ENCODE results near the gene CASK.

Gene CASK
- total RNA-seq: 97.8 to 106 (median 99.8) reads per million in 3 donors

GRCh38 chrX:41923211-41923977 is at the start of gene CASK:
Gene CASK (minus strand): TSS chrX:41923554. CDS start chrX:41922988, 566 bp downstream.
- H3K4me3 ChIP-seq (ENCODE audit: insufficient read depth, low read depth, low read length, poor library complexity, severe bottlenecking): peak within 1 kb of the TSS; percentile 78
- no peaks in the 10 kb centered on the region for H3K27me3 ChIP-seq (replicated peaks; ENCODE audit: control insufficient read depth, insufficient read depth, low read length, poor library complexity, severe bottlenecking)
- DNase-seq: peak; percentile 87 to 90 (median 88)
- H3K9me3 ChIP-seq (ENCODE audit: control insufficient read depth, low read length): no peaks in the 10 kb centered on the region
- no peaks in the 10 kb centered on the region for H3K36me3 ChIP-seq (ENCODE audit: control insufficient read depth, insufficient read depth, low read length)
- H3K27ac ChIP-seq (ENCODE audit: insufficient read depth, low read length, poor library complexity, severe bottlenecking): peak within 1 kb of the TSS; percentile 67
- peaks cover 12% of the 10 kb centered on the region for H3K4me1 ChIP-seq (ENCODE audit: control insufficient read depth, insufficient read depth, low read length, poor library complexity, severe bottlenecking)

GRCh38 chrX:41971346-41971745 is 48.0 kb upstream of the CASK start:
- DNase-seq: no peak
- Histone ChIP-seq H3K9me3 (ENCODE audit: control insufficient read depth, low read length) (no peaks in the 10 kb centered on the region), H3K4me3 (ENCODE audit: insufficient read depth, low read depth, low read length, poor library complexity, severe bottlenecking) (no peak overlapping the region), H3K27ac (ENCODE audit: insufficient read depth, low read length, poor library complexity, severe bottlenecking) (no peak overlapping the region), H3K4me1 (ENCODE audit: control insufficient read depth, insufficient read depth, low read length, poor library complexity, severe bottlenecking) (no peaks in the 10 kb centered on the region), H3K36me3 (ENCODE audit: control insufficient read depth, insufficient read depth, low read length) (no peaks in the 10 kb centered on the region), H3K27me3 (replicated peaks; ENCODE audit: control insufficient read depth, insufficient read depth, low read length, poor library complexity, severe bottlenecking) (no peaks in the 10 kb centered on the region)

- no peak for DNase-seq
- Histone ChIP-seq H3K9me3 (ENCODE audit: control insufficient read depth, low read length) (no peaks in the 10 kb centered on the region), H3K27ac (ENCODE audit: insufficient read depth, low read length, poor library complexity, severe bottlenecking) (no peak overlapping the region), H3K4me3 (ENCODE audit: insufficient read depth, low read depth, low read length, poor library complexity, severe bottlenecking) (no peak overlapping the region), H3K36me3 (ENCODE audit: control insufficient read depth, insufficient read depth, low read length) (no peaks in the 10 kb centered on the region), H3K27me3 (replicated peaks; ENCODE audit: control insufficient read depth, insufficient read depth, low read length, poor library complexity, severe bottlenecking) (no peaks in the 10 kb centered on the region), H3K4me1 (ENCODE audit: control insufficient read depth, insufficient read depth, low read length, poor library complexity, severe bottlenecking) (no peaks in the 10 kb centered on the region)
These were observed 47.1 kb upstream of the CASK start for GRCh38 chrX:41970419-41970818.

GRCh38 chrX:41963348-41963747 is 40.0 kb upstream of the CASK start:
- DNase-seq: no peak
- no peaks in the 10 kb centered on the region for H3K4me1 ChIP-seq (ENCODE audit: control insufficient read depth, insufficient read depth, low read length, poor library complexity, severe bottlenecking)

GRCh38 chrX:41960142-41960541 is 36.8 kb upstream of the CASK start:
- no peak overlapping the region for H3K27ac ChIP-seq (ENCODE audit: insufficient read depth, low read length, poor library complexity, severe bottlenecking)
- no peak for DNase-seq
- H3K9me3 ChIP-seq (ENCODE audit: control insufficient read depth, low read length): no peaks in the 10 kb centered on the region
- H3K36me3 ChIP-seq (ENCODE audit: control insufficient read depth, insufficient read depth, low read length): no peaks in the 10 kb centered on the region
- no peaks in the 10 kb centered on the region for H3K27me3 ChIP-seq (replicated peaks; ENCODE audit: control insufficient read depth, insufficient read depth, low read length, poor library complexity, severe bottlenecking)
- H3K4me3 ChIP-seq (ENCODE audit: insufficient read depth, low read depth, low read length, poor library complexity, severe bottlenecking): no peak overlapping the region
- H3K4me1 ChIP-seq (ENCODE audit: control insufficient read depth, insufficient read depth, low read length, poor library complexity, severe bottlenecking): no peaks in the 10 kb centered on the region

More at GRCh38 chrX:41963348-41963747, 40.0 kb upstream of the CASK start:
- Histone ChIP-seq H3K4me3 (ENCODE audit: insufficient read depth, low read depth, low read length, poor library complexity, severe bottlenecking) (no peak overlapping the region), H3K9me3 (ENCODE audit: control insufficient read depth, low read length) (no peaks in the 10 kb centered on the region), H3K36me3 (ENCODE audit: control insufficient read depth, insufficient read depth, low read length) (no peaks in the 10 kb centered on the region), H3K27me3 (replicated peaks; ENCODE audit: control insufficient read depth, insufficient read depth, low read length, poor library complexity, severe bottlenecking) (no peaks in the 10 kb centered on the region), H3K27ac (ENCODE audit: insufficient read depth, low read length, poor library complexity, severe bottlenecking) (no peak overlapping the region)

GRCh38 chrX:41958861-41959260 is 35.5 kb upstream of the CASK start:
- Histone ChIP-seq H3K36me3 (ENCODE audit: control insufficient read depth, insufficient read depth, low read length) (no peaks in the 10 kb centered on the region), H3K4me1 (ENCODE audit: control insufficient read depth, insufficient read depth, low read length, poor library complexity, severe bottlenecking) (no peaks in the 10 kb centered on the region), H3K27ac (ENCODE audit: insufficient read depth, low read length, poor library complexity, severe bottlenecking) (no peak overlapping the region), H3K4me3 (ENCODE audit: insufficient read depth, low read depth, low read length, poor library complexity, severe bottlenecking) (no peak overlapping the region), H3K27me3 (replicated peaks; ENCODE audit: control insufficient read depth, insufficient read depth, low read length, poor library complexity, severe bottlenecking) (no peaks in the 10 kb centered on the region), H3K9me3 (ENCODE audit: control insufficient read depth, low read length) (no peaks in the 10 kb centered on the region)
- no peak for DNase-seq

- no peak overlapping the region for H3K4me3 ChIP-seq (ENCODE audit: insufficient read depth, low read depth, low read length, poor library complexity, severe bottlenecking)
These were observed 32.7 kb upstream of the CASK start for GRCh38 chrX:41956027-41956426.

GRCh38 chrX:41952102-41952501 is 28.7 kb upstream of the CASK start:
- H3K27ac ChIP-seq (ENCODE audit: insufficient read depth, low read length, poor library complexity, severe bottlenecking): no peak overlapping the region
- no peaks in the 10 kb centered on the region for H3K27me3 ChIP-seq (replicated peaks; ENCODE audit: control insufficient read depth, insufficient read depth, low read length, poor library complexity, severe bottlenecking)
- no peaks in the 10 kb centered on the region for H3K4me1 ChIP-seq (ENCODE audit: control insufficient read depth, insufficient read depth, low read length, poor library complexity, severe bottlenecking)
- no peak overlapping the region for H3K4me3 ChIP-seq (ENCODE audit: insufficient read depth, low read depth, low read length, poor library complexity, severe bottlenecking)
- H3K36me3 ChIP-seq (ENCODE audit: control insufficient read depth, insufficient read depth, low read length): no peaks in the 10 kb centered on the region
- no peaks in the 10 kb centered on the region for H3K9me3 ChIP-seq (ENCODE audit: control insufficient read depth, low read length)
- no peak for DNase-seq

More at GRCh38 chrX:41956027-41956426, 32.7 kb upstream of the CASK start:
- Histone ChIP-seq H3K27me3 (replicated peaks; ENCODE audit: control insufficient read depth, insufficient read depth, low read length, poor library complexity, severe bottlenecking) (no peaks in the 10 kb centered on the region), H3K27ac (ENCODE audit: insufficient read depth, low read length, poor library complexity, severe bottlenecking) (no peak overlapping the region), H3K9me3 (ENCODE audit: control insufficient read depth, low read length) (no peaks in the 10 kb centered on the region), H3K4me1 (ENCODE audit: control insufficient read depth, insufficient read depth, low read length, poor library complexity, severe bottlenecking) (no peaks in the 10 kb centered on the region), H3K36me3 (ENCODE audit: control insufficient read depth, insufficient read depth, low read length) (no peaks in the 10 kb centered on the region)
- DNase-seq: no peak

GRCh38 chrX:41946989-41947612 is 23.7 kb upstream of the CASK start:
- Histone ChIP-seq H3K4me1 (ENCODE audit: control insufficient read depth, insufficient read depth, low read length, poor library complexity, severe bottlenecking) (no peaks in the 10 kb centered on the region), H3K4me3 (ENCODE audit: insufficient read depth, low read depth, low read length, poor library complexity, severe bottlenecking) (no peak overlapping the region), H3K36me3 (ENCODE audit: control insufficient read depth, insufficient read depth, low read length) (no peaks in the 10 kb centered on the region), H3K27me3 (replicated peaks; ENCODE audit: control insufficient read depth, insufficient read depth, low read length, poor library complexity, severe bottlenecking) (no peaks in the 10 kb centered on the region), H3K27ac (ENCODE audit: insufficient read depth, low read length, poor library complexity, severe bottlenecking) (no peak overlapping the region), H3K9me3 (ENCODE audit: control insufficient read depth, low read length) (no peaks in the 10 kb centered on the region)
- no peak for DNase-seq

- DNase-seq: no peak
- Histone ChIP-seq H3K4me1 (ENCODE audit: control insufficient read depth, insufficient read depth, low read length, poor library complexity, severe bottlenecking) (no peaks in the 10 kb centered on the region), H3K4me3 (ENCODE audit: insufficient read depth, low read depth, low read length, poor library complexity, severe bottlenecking) (no peak overlapping the region), H3K36me3 (ENCODE audit: control insufficient read depth, insufficient read depth, low read length) (no peaks in the 10 kb centered on the region), H3K9me3 (ENCODE audit: control insufficient read depth, low read length) (no peaks in the 10 kb centered on the region), H3K27ac (ENCODE audit: insufficient read depth, low read length, poor library complexity, severe bottlenecking) (no peak overlapping the region), H3K27me3 (replicated peaks; ENCODE audit: control insufficient read depth, insufficient read depth, low read length, poor library complexity, severe bottlenecking) (no peaks in the 10 kb centered on the region)
These were observed 22.9 kb upstream of the CASK start for GRCh38 chrX:41946235-41946634.

Data from effector memory CD4-positive, alpha-beta T cell (primary cell).